Measurements from ENCODE around the gene RBP4.

GRCh38 chr10:93550606-93551005 lies 50.4 kb downstream of the RBP4 start:
- TF ChIP-seq ZNF416 (CRISPR knock-in tag; IDR thresholded peaks at IDR 0.05) (no peak), ZNF263 (CRISPR knock-in tag; IDR thresholded peaks at IDR 0.05; ENCODE audit: low read depth) (no peak)
- TF ChIP-seq, protein P1, sequence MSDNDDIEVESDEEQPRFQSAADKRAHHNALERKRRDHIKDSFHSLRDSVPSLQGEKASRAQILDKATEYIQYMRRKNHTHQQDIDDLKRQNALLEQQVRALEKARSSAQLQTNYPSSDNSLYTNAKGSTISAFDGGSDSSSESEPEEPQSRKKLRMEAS (CRISPR knock-in tag; IDR thresholded peaks at IDR 0.05): no peak
- TF ChIP-seq, protein P2, sequence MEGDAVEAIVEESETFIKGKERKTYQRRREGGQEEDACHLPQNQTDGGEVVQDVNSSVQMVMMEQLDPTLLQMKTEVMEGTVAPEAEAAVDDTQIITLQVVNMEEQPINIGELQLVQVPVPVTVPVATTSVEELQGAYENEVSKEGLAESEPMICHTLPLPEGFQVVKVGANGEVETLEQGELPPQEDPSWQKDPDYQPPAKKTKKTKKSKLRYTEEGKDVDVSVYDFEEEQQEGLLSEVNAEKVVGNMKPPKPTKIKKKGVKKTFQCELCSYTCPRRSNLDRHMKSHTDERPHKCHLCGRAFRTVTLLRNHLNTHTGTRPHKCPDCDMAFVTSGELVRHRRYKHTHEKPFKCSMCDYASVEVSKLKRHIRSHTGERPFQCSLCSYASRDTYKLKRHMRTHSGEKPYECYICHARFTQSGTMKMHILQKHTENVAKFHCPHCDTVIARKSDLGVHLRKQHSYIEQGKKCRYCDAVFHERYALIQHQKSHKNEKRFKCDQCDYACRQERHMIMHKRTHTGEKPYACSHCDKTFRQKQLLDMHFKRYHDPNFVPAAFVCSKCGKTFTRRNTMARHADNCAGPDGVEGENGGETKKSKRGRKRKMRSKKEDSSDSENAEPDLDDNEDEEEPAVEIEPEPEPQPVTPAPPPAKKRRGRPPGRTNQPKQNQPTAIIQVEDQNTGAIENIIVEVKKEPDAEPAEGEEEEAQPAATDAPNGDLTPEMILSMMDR (IDR thresholded peaks at IDR 0.05): no peak
